B cell (primary cell): Measurements from ENCODE around the gene EVI5L. TPM values are rescaled to one million over a fixed set of nuclear protein-coding genes. Genes with fewer than 3 reads are reported as not detected.

ENCODE experiments used
- ATAC-seq: fragments of 200-7000 bp; cut with Tn5 transposase; one replicate; pipeline ENCODE4 v1.10.0; 2021; ENCODE audit warnings: low read depth, mild to moderate bottlenecking, moderate number of reproducible peaks, moderate library complexity
- CTCF ChIA-PET: fragments of 350-600 bp; sonication (Branson Sonifier 250); formaldehyde crosslinking; loops from one replicate; lab custom pipeline; 2021; ENCODE audit warnings: antibody characterized with exemption, inconsistent platforms; lab: Charles Lee
- POLR2A ChIA-PET: fragments of 350-600 bp; sonication (Branson Sonifier 250); formaldehyde crosslinking; loops from one replicate; lab custom pipeline; 2021; ENCODE audit warnings: antibody characterized with exemption; lab: Charles Lee
- DNase-seq: peaks from one replicate; pipeline ENCODE4 v3.0.0; 2013
- H2AFZ ChIP-seq: 2 replicates; pipeline ENCODE4 v1.6.1; 2012; ENCODE audit warnings: mild to moderate bottlenecking, low read depth, low read length; ENCODE audit not compliant: insufficient read depth, poor library complexity, severe bottlenecking
- H3K27ac ChIP-seq, 2 donors: 1 replicate in 1 of 2; 2 replicates in 1 of 2; pipeline ENCODE4 v1.5.1; 2012 to 2013; ENCODE audit warnings: low read length in 2 of 2, mild to moderate bottlenecking in 2 of 2, moderate library complexity in 1 of 2
- H3K27me3 ChIP-seq, 4 experiments: fragments of 200-600 bp in 1 of 4; sonication (generic) in 1 of 4; replicated peaks in 1 of 4; 1 replicate in 2 of 4; 2 replicates in 2 of 4; pipeline versions ENCODE4 v1.6.1 to v1.7.0; 2013 to 2016; ENCODE audit warnings: low read length in 3 of 4, mild to moderate bottlenecking in 2 of 4, mixed read lengths in 1 of 4, moderate library complexity in 1 of 4; ENCODE audit not compliant: insufficient read depth in 4 of 4, control insufficient read depth in 3 of 4; ENCODE audit errors: control extremely low read depth in 1 of 4
- H3K36me3 ChIP-seq, 2 experiments: replicated peaks in 1 of 2; 1 replicate in 1 of 2; 2 replicates in 1 of 2; pipeline versions ENCODE4 v1.6.1 to v1.7.1; 2013; ENCODE audit warnings: low read length in 1 of 2; ENCODE audit not compliant: insufficient read depth in 2 of 2, control insufficient read depth in 1 of 2; ENCODE audit errors: control extremely low read depth in 1 of 2, extremely low read depth in 1 of 2
- H3K4me1 ChIP-seq, 2 donors: fragments of 200-600 bp in 1 of 2; sonication (generic) in 1 of 2; 1 replicate in 1 of 2; 2 replicates in 1 of 2; pipeline versions ENCODE4 v1.5.1 to v1.6.1; 2013 to 2017; ENCODE audit warnings: low read length in 2 of 2; ENCODE audit not compliant: control insufficient read depth in 2 of 2, insufficient read depth in 2 of 2
- H3K4me2 ChIP-seq: replicated peaks from 2 replicates; pipeline ENCODE3; 2012; ENCODE audit warnings: mild to moderate bottlenecking, low read depth, low read length; ENCODE audit not compliant: poor library complexity, severe bottlenecking
- H3K4me3 ChIP-seq, 5 experiments: fragments of 200-600 bp in 1 of 5; sonication (generic) in 1 of 5; 1 replicate in 3 of 5; 2 replicates in 2 of 5; pipeline versions ENCODE4 v1.5.1 to v1.7.0; 2011 to 2016; ENCODE audit warnings: low read length in 4 of 5, mild to moderate bottlenecking in 4 of 5, low read depth in 2 of 5, control low read depth in 1 of 5, moderate library complexity in 1 of 5; ENCODE audit not compliant: insufficient read depth in 1 of 5; ENCODE audit errors: control extremely low read depth in 1 of 5, extremely low read depth in 1 of 5
- H3K79me2 ChIP-seq: fragments of 200-600 bp; sonication (generic); one replicate; pipeline ENCODE4 v1.6.0; 2016; ENCODE audit warnings: low read length; ENCODE audit not compliant: control insufficient read depth, insufficient read depth
- H3K9ac ChIP-seq: fragments of 200-600 bp; sonication (generic); 2 replicates; pipeline ENCODE4 v1.6.1; 2017; ENCODE audit warnings: mild to moderate bottlenecking, low read length, moderate library complexity
- H3K9me3 ChIP-seq, 3 donors: one replicate each; pipeline versions ENCODE4 v1.6.1 to v1.7.1; 2013; ENCODE audit warnings: low read length in 2 of 3; ENCODE audit not compliant: control insufficient read depth in 2 of 3, insufficient read depth in 1 of 3; ENCODE audit errors: control extremely low read depth in 1 of 3
- H4K20me1 ChIP-seq: 2 replicates; pipeline ENCODE4 v1.6.0; 2012; ENCODE audit warnings: mild to moderate bottlenecking, low read length; ENCODE audit not compliant: insufficient read depth, control insufficient read depth, poor library complexity, severe bottlenecking
- H3K27ac Mint-ChIP-seq: one replicate; pipeline ENCODE4 v1.8.0; 2021; ENCODE audit warnings: mixed read lengths
- H3K27me3 Mint-ChIP-seq: one replicate; pipeline ENCODE4 v1.8.0; 2021; ENCODE audit warnings: mixed read lengths
- H3K4me1 Mint-ChIP-seq: one replicate; pipeline ENCODE4 v1.8.0; 2021; ENCODE audit warnings: mixed read lengths
- H3K4me3 Mint-ChIP-seq: one replicate; pipeline ENCODE4 v1.8.0; 2021; ENCODE audit warnings: mixed read lengths
- H3K9me3 Mint-ChIP-seq: one replicate; pipeline ENCODE4 v1.8.0; 2022; ENCODE audit warnings: mixed read lengths; ENCODE audit not compliant: insufficient read depth
- EZH2 ChIP-seq: IDR thresholded peaks from 2 replicates; pipeline ENCODE4 v1.6.1; 2012; ENCODE audit warnings: borderline replicate concordance, low read depth, mild to moderate bottlenecking, moderate library complexity, low read length; ENCODE audit not compliant: insufficient read depth, poor library complexity, severe bottlenecking
- WGBS: methylation state at CpG from one replicate; pipeline ENCODE4 v1.1.5; 2013; ENCODE audit warnings: missing lambda C conversion rate; ENCODE audit not compliant: insufficient coverage; 5-methylcytosine and 5-hydroxymethylcytosine counted together
- intact Hi-C: fragments of 100-400 bp; cut with micrococcal nuclease; formaldehyde crosslinking; loops from one replicate; pipeline ENCODE4 v1.10.0; 2022
- polyA plus RNA-seq: library from polyadenylated mRNA; depleted of rRNA; stranded (reverse); fragments of >200 nt; gene quantifications from 2 replicates; pipeline ENCODE4 v1.2.3, GENCODE V29; 2012
- total RNA-seq, 2 donors: library from RNA; stranded (reverse); fragments of 120-200 nt in 1 of 2; gene quantifications; 1 replicate in 1 of 2; 2 replicates in 1 of 2; pipeline versions ENCODE4 v1.2.3 to v1.2.4, GENCODE V29; 2013 to 2022
- TF ChIP-seq, protein P1 (sequence below): fragments of 200-600 bp; IDR thresholded peaks from one replicate; pipeline ENCODE4 v1.8.0; 2022; ENCODE audit warnings: antibody characterized with exemption, mild to moderate bottlenecking

The EVI5L gene
- total and polyA plus RNA-seq, 2 donors (not counting 1 experiment from before 2014, with no cell fraction given) = 7.9 to 11.8 TPM

DNA sequence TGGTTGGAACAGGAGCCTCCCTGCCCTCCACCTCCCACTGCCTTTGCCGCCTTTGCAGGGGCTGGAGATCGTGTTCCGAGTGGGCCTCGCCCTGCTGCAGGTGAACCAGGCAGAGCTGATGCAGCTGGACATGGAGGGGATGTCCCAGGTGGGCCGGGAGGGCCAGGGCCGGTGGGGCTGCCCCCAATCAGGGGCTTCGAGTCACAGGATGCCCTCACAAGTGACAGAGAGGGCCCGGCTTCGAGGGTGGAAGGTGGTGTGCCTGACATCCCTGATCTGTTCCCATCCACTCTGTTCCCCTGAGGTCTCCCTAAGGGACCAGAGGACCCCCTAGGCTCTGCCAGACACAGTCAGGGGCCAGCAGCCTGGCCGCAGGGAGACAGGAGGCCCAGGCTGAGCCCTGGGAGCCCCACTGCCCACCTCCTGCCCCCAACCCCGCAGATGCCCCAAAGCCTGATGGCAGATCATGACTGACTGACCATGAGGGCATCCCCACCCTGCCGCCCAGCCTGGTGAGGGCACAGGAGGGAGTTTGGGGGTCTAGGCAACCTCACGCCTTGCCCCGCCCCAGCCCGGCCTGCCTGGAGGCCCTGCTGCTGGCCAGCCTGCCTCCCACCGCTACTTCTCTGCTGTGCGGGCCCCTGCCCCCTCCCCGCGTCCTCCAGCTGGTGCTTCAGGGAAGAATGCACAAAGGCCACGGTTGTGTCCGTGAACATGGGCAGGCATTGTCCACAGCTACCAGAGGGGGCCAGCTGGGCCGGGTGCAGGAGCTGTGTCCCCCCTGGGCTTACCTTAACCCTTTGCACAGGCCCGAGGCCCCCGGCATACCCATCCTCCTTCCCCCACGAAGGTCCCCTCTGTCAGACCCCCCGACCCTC is 21.8 kb downstream of the EVI5L start:
- TF ChIP-seq, protein P1, sequence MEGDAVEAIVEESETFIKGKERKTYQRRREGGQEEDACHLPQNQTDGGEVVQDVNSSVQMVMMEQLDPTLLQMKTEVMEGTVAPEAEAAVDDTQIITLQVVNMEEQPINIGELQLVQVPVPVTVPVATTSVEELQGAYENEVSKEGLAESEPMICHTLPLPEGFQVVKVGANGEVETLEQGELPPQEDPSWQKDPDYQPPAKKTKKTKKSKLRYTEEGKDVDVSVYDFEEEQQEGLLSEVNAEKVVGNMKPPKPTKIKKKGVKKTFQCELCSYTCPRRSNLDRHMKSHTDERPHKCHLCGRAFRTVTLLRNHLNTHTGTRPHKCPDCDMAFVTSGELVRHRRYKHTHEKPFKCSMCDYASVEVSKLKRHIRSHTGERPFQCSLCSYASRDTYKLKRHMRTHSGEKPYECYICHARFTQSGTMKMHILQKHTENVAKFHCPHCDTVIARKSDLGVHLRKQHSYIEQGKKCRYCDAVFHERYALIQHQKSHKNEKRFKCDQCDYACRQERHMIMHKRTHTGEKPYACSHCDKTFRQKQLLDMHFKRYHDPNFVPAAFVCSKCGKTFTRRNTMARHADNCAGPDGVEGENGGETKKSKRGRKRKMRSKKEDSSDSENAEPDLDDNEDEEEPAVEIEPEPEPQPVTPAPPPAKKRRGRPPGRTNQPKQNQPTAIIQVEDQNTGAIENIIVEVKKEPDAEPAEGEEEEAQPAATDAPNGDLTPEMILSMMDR = no peak
- no peak for TF ChIP-seq EZH2
- ChIA-PET POLR2A (interaction anchor here (1.1 kb wide), 1 partner anchor 9 kb away, joined by 7 read pairs; no protein-coding TSS in a partner anchor), CTCF (interaction anchor here (0.6 to 3.0 kb wide), 9 partner anchors 11 to 241 kb away, joined by 3 to 15 read pairs (median 4); partner anchors contain the start of genes SNAPC2 and TIMM44)
- DNase-seq (no peak), ATAC-seq (no peak)
- Histone ChIP-seq H3K4me1 (peaks cover 6 to 7% of the 10 kb centered on the region in 2 donors), H3K27ac (no peak overlapping the region), H3K4me3 (no peak overlapping the region), H2AFZ (no peak overlapping the region), H3K4me2 (no peak overlapping the region), H3K9ac (no peak overlapping the region), H3K9me3 (peaks cover 0 to 3% (median 0%) of the 10 kb centered on the region in 3 donors), H4K20me1 (no peaks in the 10 kb centered on the region), H3K79me2 (no peaks in the 10 kb centered on the region), H3K36me3 (no peaks in the 10 kb centered on the region), H3K27me3 (peaks cover 0 to 23% (median 0%) of the 10 kb centered on the region in 4 experiments)
- 90% methylated on average over 26 of the region's 26 CpGs for WGBS
- intact Hi-C loops = loop anchor here (5.0 kb wide), 1 partner anchor 90 kb away; the partner anchor contains the start of gene TIMM44
- Mint-ChIP-seq H3K27ac (no peak overlapping the region), H3K27me3 (peaks cover 3% of the 10 kb centered on the region), H3K4me1 (peaks cover 8% of the 10 kb centered on the region), H3K4me3 (no peak overlapping the region), H3K9me3 (no peaks in the 10 kb centered on the region)
